ENCODE results near the gene KAZN. TPM values are rescaled to one million over a fixed set of nuclear protein-coding genes. Genes with fewer than 3 reads are reported as not detected.

KAZN gene
- total RNA-seq, 1 experiment from 2014 or later = 15.6 TPM

DNA sequence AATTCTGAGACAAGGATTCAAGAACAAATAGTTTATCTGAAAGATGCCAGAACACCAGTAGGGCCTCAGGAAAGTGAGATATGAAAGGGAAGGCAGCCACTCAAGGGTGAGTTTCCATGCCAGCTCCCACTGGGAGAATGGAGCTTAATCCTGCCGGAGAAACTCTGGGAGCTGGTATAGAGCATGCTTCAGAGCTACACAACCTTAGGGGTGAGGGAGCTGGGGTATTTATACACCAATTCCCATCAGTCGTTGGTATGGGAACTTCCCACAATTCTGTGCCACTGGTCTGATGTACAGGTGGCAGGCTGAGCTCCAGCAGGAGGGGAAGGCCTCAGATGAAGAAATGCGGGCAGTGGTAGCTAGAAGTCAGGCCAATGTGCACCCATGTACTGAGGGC is 86.6 kb downstream of the KAZN start:
- no peaks in the 10 kb centered on the region for H3K9me3 ChIP-seq (ENCODE audit: insufficient read depth, low read depth)
- no peak overlapping the region for H2AFZ ChIP-seq
- no peaks in the 10 kb centered on the region for H3K9me2 ChIP-seq (ENCODE audit: insufficient read depth)
- no peaks in the 10 kb centered on the region for H3K79me2 ChIP-seq (ENCODE audit: low read depth)
- TF ChIP-seq, protein P1, sequence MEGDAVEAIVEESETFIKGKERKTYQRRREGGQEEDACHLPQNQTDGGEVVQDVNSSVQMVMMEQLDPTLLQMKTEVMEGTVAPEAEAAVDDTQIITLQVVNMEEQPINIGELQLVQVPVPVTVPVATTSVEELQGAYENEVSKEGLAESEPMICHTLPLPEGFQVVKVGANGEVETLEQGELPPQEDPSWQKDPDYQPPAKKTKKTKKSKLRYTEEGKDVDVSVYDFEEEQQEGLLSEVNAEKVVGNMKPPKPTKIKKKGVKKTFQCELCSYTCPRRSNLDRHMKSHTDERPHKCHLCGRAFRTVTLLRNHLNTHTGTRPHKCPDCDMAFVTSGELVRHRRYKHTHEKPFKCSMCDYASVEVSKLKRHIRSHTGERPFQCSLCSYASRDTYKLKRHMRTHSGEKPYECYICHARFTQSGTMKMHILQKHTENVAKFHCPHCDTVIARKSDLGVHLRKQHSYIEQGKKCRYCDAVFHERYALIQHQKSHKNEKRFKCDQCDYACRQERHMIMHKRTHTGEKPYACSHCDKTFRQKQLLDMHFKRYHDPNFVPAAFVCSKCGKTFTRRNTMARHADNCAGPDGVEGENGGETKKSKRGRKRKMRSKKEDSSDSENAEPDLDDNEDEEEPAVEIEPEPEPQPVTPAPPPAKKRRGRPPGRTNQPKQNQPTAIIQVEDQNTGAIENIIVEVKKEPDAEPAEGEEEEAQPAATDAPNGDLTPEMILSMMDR (conservative IDR thresholded peaks at IDR 0.05) = no peak
- TF ChIP-seq EZH2 (IDR thresholded peaks at IDR 0.05; ENCODE audit: low read depth) = no peak
- H3K4me2 ChIP-seq = no peak overlapping the region
- no peak overlapping the region for H3K27ac ChIP-seq
- intact Hi-C loops (cut with micrococcal nuclease; ENCODE audit: unreplicated experiment) = no loop called here
- peaks cover 34% of the 10 kb centered on the region; the same call in 1 of the 2 replicates for H3K27me3 ChIP-seq (ENCODE audit: insufficient read depth, low read depth)
- H3F3A ChIP-seq (ENCODE audit: insufficient read depth, low read depth) = no peaks in the 10 kb centered on the region
- no TSS peak for BruUV-seq (replicated peaks)
- H3K4me1 ChIP-seq (replicated peaks; ENCODE audit: insufficient read depth) = no peaks in the 10 kb centered on the region
- POLR2A ChIA-PET (ENCODE audit: unreplicated experiment) = no interaction called here
- H3K4me3 ChIP-seq = no peak overlapping the region
- no peaks in the 10 kb centered on the region for H3K36me3 ChIP-seq (ENCODE audit: low read depth)
- CTCF ChIA-PET = no interaction called here
- DNase-seq = no peak
- no peaks in the 10 kb centered on the region for H4K20me1 ChIP-seq (ENCODE audit: insufficient read depth)

DNA sequence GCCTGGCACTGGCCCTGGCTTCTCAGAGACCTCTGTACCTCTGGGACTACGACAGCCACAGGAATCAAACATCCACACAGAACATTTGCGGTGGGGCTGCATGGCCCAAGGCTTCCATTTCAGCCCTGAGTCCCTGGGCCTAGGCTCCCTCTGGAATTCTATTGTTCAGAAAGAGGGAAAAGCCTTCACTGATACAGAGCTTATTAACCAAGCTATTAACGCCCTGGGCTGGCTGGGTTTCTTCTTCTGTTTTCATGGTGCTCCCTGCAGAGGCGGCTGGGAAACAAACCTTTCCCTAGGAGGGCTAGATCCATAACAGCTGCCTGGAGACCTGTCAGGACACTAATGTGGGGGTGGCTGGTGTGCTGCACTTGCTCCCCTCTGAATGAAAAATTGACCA is 88.2 kb downstream of the KAZN start:
- intact Hi-C loops (cut with micrococcal nuclease; ENCODE audit: unreplicated experiment) = no loop called here
- POLR2A ChIA-PET (ENCODE audit: unreplicated experiment) = no interaction called here

DNA sequence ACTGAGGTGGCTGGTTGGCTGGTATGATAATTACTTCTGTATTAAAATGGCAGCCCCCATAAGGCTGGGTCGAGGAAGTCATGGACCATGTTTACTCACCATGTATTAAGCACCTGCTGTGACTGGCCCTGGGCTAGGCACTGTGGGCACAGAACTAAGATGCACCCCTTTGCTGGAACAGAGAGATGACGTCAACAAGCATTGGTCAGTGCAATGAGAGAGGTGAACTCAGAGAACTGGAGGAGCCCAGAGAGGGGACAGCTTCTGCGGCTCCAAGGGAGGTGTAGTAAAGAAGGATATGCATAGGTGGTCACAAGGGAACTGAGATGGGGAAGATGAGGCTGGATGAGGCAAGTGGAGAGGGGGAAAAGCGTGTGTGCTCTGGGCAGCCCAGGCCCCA is 88.7 kb downstream of the KAZN start:
- Histone ChIP-seq H3K9me3 (ENCODE audit: insufficient read depth, low read depth) (no peaks in the 10 kb centered on the region), H3K79me2 (ENCODE audit: low read depth) (no peaks in the 10 kb centered on the region), H3K9me2 (ENCODE audit: insufficient read depth) (no peaks in the 10 kb centered on the region), H3K27me3 (ENCODE audit: insufficient read depth, low read depth) (peaks cover 54% of the 10 kb centered on the region), H2AFZ (no peak overlapping the region), H3K36me3 (ENCODE audit: low read depth) (no peaks in the 10 kb centered on the region), H3F3A (ENCODE audit: insufficient read depth, low read depth) (no peaks in the 10 kb centered on the region), H4K20me1 (ENCODE audit: insufficient read depth) (no peaks in the 10 kb centered on the region), H3K27ac (no peak overlapping the region), H3K4me3 (no peak overlapping the region), H3K4me1 (replicated peaks; ENCODE audit: insufficient read depth) (no peaks in the 10 kb centered on the region), H3K4me2 (no peak overlapping the region)
- no TSS peak for BruUV-seq (replicated peaks)
- POLR2A ChIA-PET (ENCODE audit: unreplicated experiment) = no interaction called here
- intact Hi-C loops (cut with micrococcal nuclease; ENCODE audit: unreplicated experiment) = no loop called here
- DNase-seq = no peak
- CTCF ChIA-PET = no interaction called here
- TF ChIP-seq, protein P1 (conservative IDR thresholded peaks at IDR 0.05) = no peak
- TF ChIP-seq EZH2 (IDR thresholded peaks at IDR 0.05; ENCODE audit: low read depth) = no peak

More for the DNA sequence above, 88.2 kb downstream of the KAZN start:
- Histone ChIP-seq H3K9me3 (ENCODE audit: insufficient read depth, low read depth) (no peaks in the 10 kb centered on the region), H3K4me2 (no peak overlapping the region), H3K27me3 (ENCODE audit: insufficient read depth, low read depth) (peaks cover 51% of the 10 kb centered on the region), H4K20me1 (ENCODE audit: insufficient read depth) (no peaks in the 10 kb centered on the region), H3F3A (ENCODE audit: insufficient read depth, low read depth) (no peaks in the 10 kb centered on the region), H3K4me1 (replicated peaks; ENCODE audit: insufficient read depth) (no peaks in the 10 kb centered on the region), H3K9me2 (ENCODE audit: insufficient read depth) (no peaks in the 10 kb centered on the region), H3K4me3 (no peak overlapping the region), H3K79me2 (ENCODE audit: low read depth) (no peaks in the 10 kb centered on the region), H3K27ac (no peak overlapping the region), H2AFZ (no peak overlapping the region), H3K36me3 (ENCODE audit: low read depth) (no peaks in the 10 kb centered on the region)
- DNase-seq = no peak
- no TSS peak for BruUV-seq (replicated peaks)
- CTCF ChIA-PET = no interaction called here
- TF ChIP-seq, protein P1 (conservative IDR thresholded peaks at IDR 0.05) = no peak
- no peak for TF ChIP-seq EZH2 (IDR thresholded peaks at IDR 0.05; ENCODE audit: low read depth)
